WTC11 (cell line): ENCODE results near the gene OTUD7B.

Experiments used
- AFF4 ChIP-seq: sonication (generic); formaldehyde crosslinking; IDR thresholded peaks from 2 replicates; pipeline ENCODE4 v1.8.1; 2023; ENCODE audit warnings: mild to moderate bottlenecking, missing genetic modification reagents, borderline replicate concordance
- CTCF ChIP-seq: fragments of 200-600 bp; IDR thresholded peaks from 2 replicates; pipeline ENCODE4 v1.8.0; 2022; ENCODE audit warnings: antibody characterized with exemption
- USF2 ChIP-seq: sonication (generic); formaldehyde crosslinking; IDR thresholded peaks from 2 replicates; pipeline ENCODE4 v1.8.1; 2023; ENCODE audit warnings: mild to moderate bottlenecking, missing genetic modification reagents, moderate library complexity

GRCh38 chr1:150009604-150010392 lies 728 bp downstream of the OTUD7B start:
- TF ChIP-seq AFF4 (CRISPR knock-in tag) (no peak), CTCF (no peak), USF2 (CRISPR knock-in tag) (no peak)
